Mucosa of gallbladder (tissue), 1 donor: Measurements from ENCODE around the gene HDHD2. TPM values are rescaled to one million over a fixed set of nuclear protein-coding genes. Genes with fewer than 3 reads are reported as not detected.
"Not testable (repeated sequence)": the region's sequence is repeated elsewhere in the genome, so short reads cannot be mapped to it uniquely, and the experiment has no call there.

ENCODE experiments used
- DNase-seq: peaks from one replicate; pipeline ENCODE4 v3.0.0-alpha.2; 2020; ENCODE audit warnings: low spot score
- total RNA-seq: library from RNA; stranded (reverse); gene quantifications from one replicate; pipeline ENCODE4 v1.2.1, GENCODE V29; 2021
- donor health status: DM: no; HTN: no; CAD: no.

The HDHD2 gene
- 36.9 TPM for total RNA-seq

GRCh38 chr18:47150029-47150823 lies at the start of gene HDHD2:
Gene HDHD2, minus strand, starts transcription at chr18:47150500. Its CDS starts 14,061 bp downstream, at chr18:47136439.
- DNase-seq = peak; percentile 78

- not testable (repeated sequence) for DNase-seq
Measured at GRCh38 chr18:47195961-47196360, 45.7 kb upstream of the HDHD2 start.

- DNase-seq = no peak
Measured at GRCh38 chr18:47191961-47192360, 41.7 kb upstream of the HDHD2 start.

GRCh38 chr18:47187721-47188120 lies 37.4 kb upstream of the HDHD2 start:
- no peak for DNase-seq

GRCh38 chr18:47184419-47185050 lies 34.2 kb upstream of the HDHD2 start:
- DNase-seq = no peak

- not testable (repeated sequence) for DNase-seq
Measured at GRCh38 chr18:47182156-47182555, 31.9 kb upstream of the HDHD2 start.

- DNase-seq = no peak
Measured at GRCh38 chr18:47180765-47181164, 30.5 kb upstream of the HDHD2 start.

- DNase-seq = no peak
Measured at GRCh38 chr18:47179520-47179919, 29.2 kb upstream of the HDHD2 start.

- peak; percentile 93 for DNase-seq
Measured at GRCh38 chr18:47175898-47176575, 25.7 kb upstream of the HDHD2 start, which contains the start of gene IER3IP1. Gene IER3IP1, minus strand, starts transcription at chr18:47176364. Its CDS starts 87 bp downstream, at chr18:47176277.

- DNase-seq = no peak
Measured at GRCh38 chr18:47175283-47175897, 25.1 kb upstream of the HDHD2 start.

- DNase-seq = peak; percentile 13
Measured at GRCh38 chr18:47174545-47175116, 24.3 kb upstream of the HDHD2 start.

- DNase-seq = no peak
Measured at GRCh38 chr18:47172476-47172875, 22.2 kb upstream of the HDHD2 start.

GRCh38 chr18:47168913-47169312 lies 18.6 kb upstream of the HDHD2 start:
- no peak for DNase-seq

GRCh38 chr18:47168509-47168908 lies 18.2 kb upstream of the HDHD2 start:
- no peak for DNase-seq

- no peak for DNase-seq
Measured at GRCh38 chr18:47166294-47166693, 16.0 kb upstream of the HDHD2 start.

GRCh38 chr18:47163241-47163640 lies 12.9 kb upstream of the HDHD2 start:
- no peak for DNase-seq

- no peak for DNase-seq
Measured at GRCh38 chr18:47160256-47160655, 10.0 kb upstream of the HDHD2 start.

- DNase-seq = not testable (repeated sequence)
Measured at GRCh38 chr18:47158404-47158803, 8.1 kb upstream of the HDHD2 start.

GRCh38 chr18:47151439-47151838 lies 1.1 kb upstream of the HDHD2 start:
- no peak for DNase-seq

- no peak for DNase-seq
Measured at GRCh38 chr18:47150824-47151366, 595 bp upstream of the HDHD2 start.

- DNase-seq = no peak
Measured at GRCh38 chr18:47149457-47150028, 757 bp downstream of the HDHD2 start.
